NCI-H2196 treated with DMSO at 0.1 percent for 48 hours (cell line): ENCODE results near the gene RAPGEF6.
"Not testable (repeated sequence)": the region's sequence is repeated elsewhere in the genome, so short reads cannot be mapped to it uniquely, and the experiment has no call there.

Source experiments
- DNase-seq: peaks from one replicate; lab custom pipeline; 2025; ENCODE audit not compliant: unreplicated experiment; lab: John Stamatoyannopoulos, UW

The RAPGEF6 gene

GRCh38 chr5:131505237-131505908 is 129.7 kb downstream of the RAPGEF6 start:
- no peak for DNase-seq

GRCh38 chr5:131496400-131496713 is 138.7 kb downstream of the RAPGEF6 start:
- DNase-seq: no peak

- DNase-seq: no peak
Observed at GRCh38 chr5:131495536-131496399, 139.3 kb downstream of the RAPGEF6 start.

GRCh38 chr5:131491749-131492148 is 143.3 kb downstream of the RAPGEF6 start:
- DNase-seq: no peak

GRCh38 chr5:131488463-131488862 is 146.6 kb downstream of the RAPGEF6 start:
- DNase-seq: no peak

GRCh38 chr5:131487371-131487770 is 147.7 kb downstream of the RAPGEF6 start:
- DNase-seq: not testable (repeated sequence)

GRCh38 chr5:131482617-131483016 is 152.4 kb downstream of the RAPGEF6 start:
- DNase-seq: no peak

GRCh38 chr5:131481569-131481968 is 153.5 kb downstream of the RAPGEF6 start:
- DNase-seq: no peak

- DNase-seq: no peak
Observed at GRCh38 chr5:131475541-131475941, 159.5 kb downstream of the RAPGEF6 start.

GRCh38 chr5:131473731-131474130 is 161.3 kb downstream of the RAPGEF6 start:
- no peak for DNase-seq

GRCh38 chr5:131466171-131466766 is 168.8 kb downstream of the RAPGEF6 start:
- DNase-seq: no peak

- DNase-seq: no peak
Observed at GRCh38 chr5:131463656-131464055, 171.4 kb downstream of the RAPGEF6 start.

GRCh38 chr5:131462454-131462853 is 172.6 kb downstream of the RAPGEF6 start:
- no peak for DNase-seq

- DNase-seq: no peak
Observed at GRCh38 chr5:131461742-131462141, 173.3 kb downstream of the RAPGEF6 start.

GRCh38 chr5:131460867-131461572 is 174.0 kb downstream of the RAPGEF6 start:
- no peak for DNase-seq

- DNase-seq: no peak
Observed at GRCh38 chr5:131460133-131460532, 174.9 kb downstream of the RAPGEF6 start.

GRCh38 chr5:131459216-131459615 is 175.8 kb downstream of the RAPGEF6 start:
- no peak for DNase-seq

GRCh38 chr5:131457193-131457592 is 177.8 kb downstream of the RAPGEF6 start:
- no peak for DNase-seq

- no peak for DNase-seq
Observed at GRCh38 chr5:131450941-131451340, 184.1 kb downstream of the RAPGEF6 start.

GRCh38 chr5:131441184-131441583 is 193.8 kb downstream of the RAPGEF6 start:
- DNase-seq: no peak

GRCh38 chr5:131436081-131436480 is 198.9 kb downstream of the RAPGEF6 start:
- DNase-seq: no peak
